ENCODE data around the gene PKP4. TPM values are rescaled to one million over a fixed set of nuclear protein-coding genes. Genes with fewer than 3 reads are reported as not detected.

Gene PKP4
- total RNA-seq: 19.5 and 46.5 TPM in 2 replicates

GRCh38 chr2:158456309-158457066 lies at the start of gene PKP4, which contains the start of gene CCDC148:
TSS of gene PKP4 (plus strand) at chr2:158456952. CDS start at chr2:158533185, 76,233 bp downstream.
TSS of gene CCDC148 (minus strand) at chr2:158456753. CDS start at chr2:158456439, 314 bp downstream.

Small RNAs within 50 kb of the gene (small RNA-seq; reads per million reads assigned to genes)
- gene AC005042.3 (not detected), gene RN7SL393P (not detected)

Other genes with a start within 250 kb of the PKP4 start
- 0.37 and 0.39 TPM in 2 replicates for gene CCDC148, start 199 bp upstream of the PKP4 start, total RNA-seq